Gastrocnemius medialis (tissue), 4 donors: ENCODE results near the gene PTPRN2. TPM values are rescaled to one million over a fixed set of nuclear protein-coding genes. Genes with fewer than 3 reads are reported as not detected.

Source experiments
- ATAC-seq, 2 donors: fragments of 150-250 bp; one replicate each; pipeline ENCODE4 v1.9.1; 2016
- DNase-seq, 2 donors: peaks; one replicate each; pipeline ENCODE4 v3.0.0-alpha.2; 2019
- H3K27ac ChIP-seq, 4 donors: fragments of 200-600 bp; sonication (generic); 1 replicate in 1 of 4; 2 replicates in 3 of 4; pipeline ENCODE4 v1.5.1; 2016 to 2018; ENCODE audit warnings: mild to moderate bottlenecking in 2 of 4, moderate library complexity in 1 of 4
- H3K27me3 ChIP-seq, 3 donors: fragments of 200-600 bp; sonication (generic) in 2 of 3; 1 replicate in 1 of 3; 2 replicates in 2 of 3; pipeline versions ENCODE4 v1.5.1 to v1.6.0; 2016 to 2019; ENCODE audit warnings: mild to moderate bottlenecking in 1 of 3, moderate library complexity in 1 of 3
- H3K36me3 ChIP-seq, 2 donors: fragments of 200-600 bp; sonication (generic) in 1 of 2; one replicate each; pipeline ENCODE4 v1.5.1; 2017 to 2018
- H3K4me1 ChIP-seq, 2 donors: fragments of 200-600 bp; sonication (generic) in 1 of 2; one replicate each; pipeline ENCODE4 v1.5.1; 2016 to 2017; ENCODE audit warnings: mild to moderate bottlenecking in 2 of 2
- H3K4me3 ChIP-seq, 4 donors: fragments of 200-600 bp; sonication (generic) in 3 of 4; 1 replicate in 1 of 4; 2 replicates in 3 of 4; pipeline ENCODE4 v1.5.1; 2016 to 2019; ENCODE audit warnings: mild to moderate bottlenecking in 2 of 4
- H3K9me3 ChIP-seq, 3 donors: fragments of 200-600 bp; sonication (generic) in 2 of 3; 1 replicate in 1 of 3; 2 replicates in 2 of 3; pipeline ENCODE4 v1.5.1; 2016 to 2019
- POLR2A ChIP-seq, 2 donors: fragments of 450-650 bp; IDR thresholded peaks; one replicate each; pipeline ENCODE4 v1.6.1; 2017; ENCODE audit warnings: antibody characterized with exemption in 2 of 2, mild to moderate bottlenecking in 2 of 2, moderate library complexity in 2 of 2
- in situ Hi-C, 4 donors: fragments of 200-750 bp; cut with MboI; loops; one replicate each; pipeline versions ENCODE4 v1.15.0 to v1.8.0; 2017; ENCODE audit warnings: low sequenced_read_pairs in 4 of 4
- intact Hi-C: fragments of 100-400 bp; cut with DNase I; formaldehyde crosslinking; loops from one replicate; pipeline ENCODE4 v1.15.1; 2023; ENCODE audit warnings: low total_unique reads
- total RNA-seq, 4 donors: library from RNA; depleted of rRNA; stranded (reverse); fragments of >200 nt; gene quantifications; one replicate each; pipeline versions ENCODE4 v1.1.0 to v1.2.3, GENCODE V29; 2016
- TF ChIP-seq, protein P1 (sequence below), 5 experiments: fragments of 450-650 bp in 3 of 5; fragments of 200-600 bp in 2 of 5; sonication (generic) in 2 of 5; IDR thresholded peaks in 4 of 5; conservative IDR thresholded peaks in 1 of 5; 1 replicate in 4 of 5; 2 replicates in 1 of 5; pipeline ENCODE4 v1.5.1; 2016 to 2019; ENCODE audit warnings: antibody characterized with exemption in 5 of 5, mild to moderate bottlenecking in 3 of 5, moderate library complexity in 3 of 5

Gene PTPRN2
- total RNA-seq, 4 donors from 2014 or later: 0.66 to 0.85 (median 0.81) TPM

DNA sequence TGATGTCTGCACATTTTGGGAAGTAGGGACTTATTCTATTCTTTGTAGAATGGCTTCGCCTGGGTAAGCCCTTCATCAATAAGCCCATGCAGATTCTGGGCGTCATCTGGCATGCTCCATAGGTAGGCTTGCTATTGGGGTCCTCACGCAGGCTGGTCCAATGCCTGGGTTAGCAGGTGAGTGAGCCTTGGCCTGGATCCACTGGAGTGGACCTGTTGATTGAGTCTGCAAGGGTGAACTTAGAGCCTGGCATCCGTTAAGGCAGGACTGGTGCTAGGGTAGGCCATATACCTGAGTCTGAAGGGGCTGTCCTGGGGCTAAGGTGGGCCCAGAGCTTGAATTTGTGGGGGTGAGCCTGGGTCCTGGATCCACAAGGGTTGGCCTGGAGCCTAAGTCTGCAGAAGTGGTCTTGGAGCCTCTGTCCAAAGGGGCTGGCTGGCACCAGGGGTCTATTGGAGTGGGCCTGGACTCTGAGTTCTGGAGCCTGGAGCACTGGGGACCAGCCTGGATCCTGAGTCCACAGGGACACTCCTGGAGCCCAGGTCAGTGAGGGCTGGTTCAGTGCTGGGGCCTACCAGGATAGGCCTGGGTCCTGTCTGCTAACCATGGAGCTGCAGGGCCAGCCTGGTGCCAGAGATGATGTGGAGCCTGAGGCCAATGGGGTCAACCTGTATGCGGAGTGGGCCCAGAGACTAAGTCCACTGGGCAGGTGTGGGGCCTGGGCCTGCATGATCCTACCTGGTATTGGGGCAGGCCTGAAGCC lies 297.7 kb downstream of the PTPRN2 start:
- intact Hi-C loops (no loop called here), in situ Hi-C loops (no loop called here)
- TF ChIP-seq, protein P1, sequence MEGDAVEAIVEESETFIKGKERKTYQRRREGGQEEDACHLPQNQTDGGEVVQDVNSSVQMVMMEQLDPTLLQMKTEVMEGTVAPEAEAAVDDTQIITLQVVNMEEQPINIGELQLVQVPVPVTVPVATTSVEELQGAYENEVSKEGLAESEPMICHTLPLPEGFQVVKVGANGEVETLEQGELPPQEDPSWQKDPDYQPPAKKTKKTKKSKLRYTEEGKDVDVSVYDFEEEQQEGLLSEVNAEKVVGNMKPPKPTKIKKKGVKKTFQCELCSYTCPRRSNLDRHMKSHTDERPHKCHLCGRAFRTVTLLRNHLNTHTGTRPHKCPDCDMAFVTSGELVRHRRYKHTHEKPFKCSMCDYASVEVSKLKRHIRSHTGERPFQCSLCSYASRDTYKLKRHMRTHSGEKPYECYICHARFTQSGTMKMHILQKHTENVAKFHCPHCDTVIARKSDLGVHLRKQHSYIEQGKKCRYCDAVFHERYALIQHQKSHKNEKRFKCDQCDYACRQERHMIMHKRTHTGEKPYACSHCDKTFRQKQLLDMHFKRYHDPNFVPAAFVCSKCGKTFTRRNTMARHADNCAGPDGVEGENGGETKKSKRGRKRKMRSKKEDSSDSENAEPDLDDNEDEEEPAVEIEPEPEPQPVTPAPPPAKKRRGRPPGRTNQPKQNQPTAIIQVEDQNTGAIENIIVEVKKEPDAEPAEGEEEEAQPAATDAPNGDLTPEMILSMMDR (IDR thresholded peaks at IDR 0.05 in 4 of 5, conservative IDR thresholded peaks at IDR 0.05 in 1 of 5): no peak
- TF ChIP-seq POLR2A (IDR thresholded peaks at IDR 0.05): no peak
- Histone ChIP-seq H3K27ac (no peak overlapping the region), H3K4me3 (no peak overlapping the region), H3K36me3 (no peaks in the 10 kb centered on the region), H3K27me3 (no peaks in the 10 kb centered on the region), H3K4me1 (no peaks in the 10 kb centered on the region), H3K9me3 (peaks cover 0 to 17% (median 0%) of the 10 kb centered on the region in 3 donors)
- ATAC-seq (no peak), DNase-seq (no peak)

DNA sequence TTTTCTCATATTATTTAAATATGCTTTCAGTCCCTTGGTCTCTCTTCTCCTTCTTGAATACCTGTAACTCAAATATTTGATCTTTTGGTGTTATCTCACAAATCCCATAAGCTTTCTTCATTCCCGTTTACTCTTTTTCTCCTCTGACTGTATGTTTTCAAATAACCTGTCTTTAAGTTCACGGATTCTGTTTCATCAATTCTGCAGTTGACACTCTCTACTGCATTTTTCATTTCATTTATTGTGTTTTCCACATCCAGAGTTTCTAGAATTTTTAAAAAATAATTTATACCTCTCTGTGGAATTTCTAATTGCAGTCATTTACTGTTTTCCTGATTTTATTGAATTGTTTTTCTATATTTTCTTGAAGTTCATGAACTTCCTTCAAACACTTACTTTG lies 298.4 kb downstream of the PTPRN2 start:
- H3K27ac ChIP-seq: no peak overlapping the region
- peaks cover 0 to 17% (median 0%) of the 10 kb centered on the region in 3 donors for H3K9me3 ChIP-seq
- DNase-seq: no peak
- intact Hi-C loops (no loop called here), in situ Hi-C loops (no loop called here)
- H3K4me3 ChIP-seq: no peak overlapping the region
- no peaks in the 10 kb centered on the region for H3K27me3 ChIP-seq
- H3K36me3 ChIP-seq: no peaks in the 10 kb centered on the region
- H3K4me1 ChIP-seq: no peaks in the 10 kb centered on the region
- no peak for TF ChIP-seq POLR2A (IDR thresholded peaks at IDR 0.05)
- TF ChIP-seq, protein P1 (IDR thresholded peaks at IDR 0.05 in 4 of 5, conservative IDR thresholded peaks at IDR 0.05 in 1 of 5): no peak
- no peak for ATAC-seq

DNA sequence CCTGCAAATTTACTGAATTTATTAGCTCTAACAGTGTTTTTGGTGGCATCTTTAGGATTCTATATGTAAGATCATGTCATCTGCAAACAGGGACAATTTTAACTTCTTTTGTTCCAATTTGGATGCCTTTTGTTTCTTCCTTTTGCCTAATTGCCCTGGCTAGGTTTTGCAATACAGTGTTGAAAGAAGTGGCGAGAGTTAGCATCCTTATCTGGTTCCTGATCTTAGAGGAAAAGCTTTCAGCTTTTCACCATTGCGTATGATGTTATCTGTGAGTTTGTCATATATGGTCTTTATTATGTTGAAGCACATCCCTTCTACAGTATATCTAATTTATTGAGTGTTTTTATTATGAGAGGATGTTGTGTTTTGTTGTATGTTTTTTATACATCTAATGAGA lies 301.4 kb downstream of the PTPRN2 start:
- H3K27me3 ChIP-seq: no peaks in the 10 kb centered on the region
- TF ChIP-seq POLR2A (IDR thresholded peaks at IDR 0.05): no peak
- TF ChIP-seq, protein P1 (IDR thresholded peaks at IDR 0.05 in 4 of 5, conservative IDR thresholded peaks at IDR 0.05 in 1 of 5): no peak
- H3K4me1 ChIP-seq: no peaks in the 10 kb centered on the region
- no peak overlapping the region for H3K27ac ChIP-seq
- peaks cover 0 to 17% (median 0%) of the 10 kb centered on the region in 3 donors for H3K9me3 ChIP-seq
- in situ Hi-C loops (no loop called here), intact Hi-C loops (no loop called here)
- DNase-seq: no peak
- H3K4me3 ChIP-seq: no peak overlapping the region
- no peak for ATAC-seq
- no peaks in the 10 kb centered on the region for H3K36me3 ChIP-seq

DNA sequence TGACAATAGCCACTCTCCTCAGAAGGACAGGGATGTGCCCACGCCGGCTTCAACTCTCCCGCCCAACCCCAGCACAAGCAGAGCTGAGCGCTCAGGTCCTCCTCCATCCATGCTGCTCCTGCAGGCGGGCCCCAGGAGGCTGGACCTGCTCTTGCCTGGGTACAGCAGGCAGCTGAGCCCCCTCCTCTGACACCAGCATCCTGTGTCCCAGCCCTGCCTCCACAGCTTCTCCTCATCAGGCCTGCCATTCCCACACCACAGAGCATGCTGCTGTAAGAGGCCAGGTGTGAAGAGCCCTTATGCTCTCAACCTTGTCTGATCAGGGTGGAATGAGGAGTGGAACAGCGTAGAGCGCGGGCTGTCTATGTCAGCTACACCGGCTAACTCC lies 302.2 kb downstream of the PTPRN2 start:
- H3K4me3 ChIP-seq: no peak overlapping the region
- no peaks in the 10 kb centered on the region for H3K36me3 ChIP-seq
- ATAC-seq (no peak), DNase-seq (no peak)
- H3K27me3 ChIP-seq: no peaks in the 10 kb centered on the region
- H3K4me1 ChIP-seq: no peaks in the 10 kb centered on the region
- H3K9me3 ChIP-seq: peaks cover 0 to 17% (median 0%) of the 10 kb centered on the region in 3 donors
- no peak for TF ChIP-seq POLR2A (IDR thresholded peaks at IDR 0.05)
- TF ChIP-seq, protein P1 (IDR thresholded peaks at IDR 0.05 in 4 of 5, conservative IDR thresholded peaks at IDR 0.05 in 1 of 5): no peak
- no peak overlapping the region for H3K27ac ChIP-seq
- intact Hi-C loops: no loop called here
- in situ Hi-C loops: no loop called here
